Suprapubic skin (tissue), 3 donors: Measurements from ENCODE around the gene TCEA2.

Source experiments
- POLR2A ChIP-seq, 2 donors: fragments of 450-650 bp; IDR thresholded peaks; one replicate each; pipeline ENCODE4 v1.6.1; 2017; ENCODE audit warnings: antibody characterized with exemption in 2 of 2, mild to moderate bottlenecking in 2 of 2, moderate library complexity in 2 of 2
- TF ChIP-seq, protein P1 (sequence below), 2 donors: fragments of 200-600 bp in 1 of 2; fragments of 450-650 bp in 1 of 2; sonication (generic) in 1 of 2; IDR thresholded peaks; one replicate each; pipeline ENCODE4 v1.5.1; 2016 to 2019; ENCODE audit warnings: antibody characterized with exemption in 2 of 2, mild to moderate bottlenecking in 1 of 2, moderate library complexity in 1 of 2

DNA sequence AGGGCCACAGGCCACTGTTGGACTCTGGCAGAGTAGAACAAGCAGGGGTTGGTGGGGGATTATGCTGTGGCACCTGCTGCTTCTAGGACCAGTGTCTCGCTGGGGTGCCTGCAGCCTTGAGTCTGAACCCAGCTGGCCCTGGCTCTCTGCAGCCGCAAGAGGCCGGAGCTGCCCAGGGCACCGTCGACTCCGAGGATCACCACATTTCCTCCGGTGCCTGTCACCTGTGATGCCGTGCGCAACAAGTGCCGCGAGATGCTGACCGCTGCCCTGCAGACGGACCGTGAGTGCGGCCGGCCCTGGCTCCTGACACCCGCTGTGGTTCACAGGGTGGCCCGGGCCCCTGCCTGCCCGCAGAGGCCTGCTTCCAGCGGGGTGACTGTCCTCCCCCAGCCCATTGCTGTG lies 6.2 kb downstream of the TCEA2 start:
- TF ChIP-seq, protein P1, sequence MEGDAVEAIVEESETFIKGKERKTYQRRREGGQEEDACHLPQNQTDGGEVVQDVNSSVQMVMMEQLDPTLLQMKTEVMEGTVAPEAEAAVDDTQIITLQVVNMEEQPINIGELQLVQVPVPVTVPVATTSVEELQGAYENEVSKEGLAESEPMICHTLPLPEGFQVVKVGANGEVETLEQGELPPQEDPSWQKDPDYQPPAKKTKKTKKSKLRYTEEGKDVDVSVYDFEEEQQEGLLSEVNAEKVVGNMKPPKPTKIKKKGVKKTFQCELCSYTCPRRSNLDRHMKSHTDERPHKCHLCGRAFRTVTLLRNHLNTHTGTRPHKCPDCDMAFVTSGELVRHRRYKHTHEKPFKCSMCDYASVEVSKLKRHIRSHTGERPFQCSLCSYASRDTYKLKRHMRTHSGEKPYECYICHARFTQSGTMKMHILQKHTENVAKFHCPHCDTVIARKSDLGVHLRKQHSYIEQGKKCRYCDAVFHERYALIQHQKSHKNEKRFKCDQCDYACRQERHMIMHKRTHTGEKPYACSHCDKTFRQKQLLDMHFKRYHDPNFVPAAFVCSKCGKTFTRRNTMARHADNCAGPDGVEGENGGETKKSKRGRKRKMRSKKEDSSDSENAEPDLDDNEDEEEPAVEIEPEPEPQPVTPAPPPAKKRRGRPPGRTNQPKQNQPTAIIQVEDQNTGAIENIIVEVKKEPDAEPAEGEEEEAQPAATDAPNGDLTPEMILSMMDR (IDR thresholded peaks at IDR 0.05), result no peak
- no peak for TF ChIP-seq POLR2A (IDR thresholded peaks at IDR 0.05)
